ENCODE results near the gene KLRF2.

GRCh38 chr12:9940375-9940774 is 59.1 kb downstream of the KLRF2 start:
- TF ChIP-seq CTCF (conservative IDR thresholded peaks at IDR 0.05; ENCODE audit: low read length), result peak; percentile 65
- no peak for TF ChIP-seq EZH2phosphoT487 (IDR thresholded peaks at IDR 0.05; ENCODE audit: borderline replicate concordance)
